Measurements from ENCODE around the gene HSPA12A.

- TF ChIP-seq CTCF (IDR thresholded peaks at IDR 0.05; ENCODE audit: low read length) (no peak), EZH2phosphoT487 (IDR thresholded peaks at IDR 0.05; ENCODE audit: low read length) (no peak)
These were observed 74.3 kb downstream of the HSPA12A start for GRCh38 chr10:116668018-116668417.

Data from MM.1S (cell line).